BLaER1 (cell line): Measurements from ENCODE around the gene RANBP3L.
"Not testable (repeated sequence)": the region's sequence is repeated elsewhere in the genome, so short reads cannot be mapped to it uniquely, and the experiment has no call there.

Source experiments
- H3K27ac ChIP-seq: shearing (Covaris generic); formaldehyde crosslinking; 2 replicates; pipeline ENCODE4 v1.8.1; 2022
- H3K27me3 ChIP-seq: shearing (Covaris generic); formaldehyde crosslinking; 2 replicates; pipeline ENCODE4 v1.8.1; 2022
- H3K36me3 ChIP-seq: shearing (Covaris generic); formaldehyde crosslinking; 2 replicates; pipeline ENCODE4 v1.8.1; 2022
- H3K4me1 ChIP-seq: shearing (Covaris generic); formaldehyde crosslinking; 2 replicates; pipeline ENCODE4 v1.8.1; 2022
- H3K4me2 ChIP-seq: shearing (Covaris generic); formaldehyde crosslinking; 2 replicates; pipeline ENCODE4 v1.8.1; 2022
- H3K4me3 ChIP-seq: shearing (Covaris generic); formaldehyde crosslinking; 2 replicates; pipeline ENCODE4 v1.8.1; 2022
- H3K9ac ChIP-seq: shearing (Covaris generic); formaldehyde crosslinking; 2 replicates; pipeline ENCODE4 v1.8.1; 2022
- H3K9me3 ChIP-seq: shearing (Covaris generic); formaldehyde crosslinking; 2 replicates; pipeline ENCODE4 v1.8.1; 2022
- H4K20me1 ChIP-seq: shearing (Covaris generic); formaldehyde crosslinking; 2 replicates; pipeline ENCODE4 v1.8.1; 2022
- Cebpa-rat ChIP-seq: shearing (Covaris generic); IDR thresholded peaks from 2 replicates; pipeline ENCODE4 v1.8.1; 2022

RANBP3L gene

GRCh38 chr5:36301858-36302603 lies at the start of gene RANBP3L:
Gene RANBP3L (minus strand): TSS chr5:36301902. CDS start chr5:36301416, 486 bp downstream.
- Histone ChIP-seq H3K36me3 (no peaks in the 10 kb centered on the region), H3K4me1 (peaks cover 26% of the 10 kb centered on the region), H3K9me3 (no peaks in the 10 kb centered on the region), H4K20me1 (no peaks in the 10 kb centered on the region), H3K4me2 (peak within 1 kb of the TSS; percentile 41), H3K4me3 (no peak within 1 kb of the TSS), H3K9ac (no peak within 1 kb of the TSS), H3K27me3 (no peaks in the 10 kb centered on the region), H3K27ac (no peak within 1 kb of the TSS)
- no peak for TF ChIP-seq Cebpa-rat

- Histone ChIP-seq H3K4me2 (no peak overlapping the region), H3K9me3 (no peaks in the 10 kb centered on the region), H3K4me3 (no peak overlapping the region), H3K36me3 (no peaks in the 10 kb centered on the region), H3K27me3 (no peaks in the 10 kb centered on the region), H3K27ac (no peak overlapping the region), H4K20me1 (no peaks in the 10 kb centered on the region), H3K4me1 (no peaks in the 10 kb centered on the region), H3K9ac (no peak overlapping the region)
- no peak for TF ChIP-seq Cebpa-rat
These were observed 45.4 kb upstream of the RANBP3L start for GRCh38 chr5:36346896-36347690.

GRCh38 chr5:36344899-36345298 lies 43.2 kb upstream of the RANBP3L start:
- no peak for TF ChIP-seq Cebpa-rat
- H3K9me3 ChIP-seq = peaks cover 7% of the 10 kb centered on the region
- no peak overlapping the region for H3K27ac ChIP-seq
- no peaks in the 10 kb centered on the region for H3K36me3 ChIP-seq
- no peak overlapping the region for H3K4me2 ChIP-seq
- H3K9ac ChIP-seq = no peak overlapping the region
- no peaks in the 10 kb centered on the region for H4K20me1 ChIP-seq
- H3K4me1 ChIP-seq = no peaks in the 10 kb centered on the region
- no peak overlapping the region for H3K4me3 ChIP-seq
- H3K27me3 ChIP-seq = no peaks in the 10 kb centered on the region

- H3K27ac ChIP-seq, H4K20me1 ChIP-seq, H3K4me2 ChIP-seq, H3K4me3 ChIP-seq, H3K4me1 ChIP-seq, H3K36me3 ChIP-seq, H3K27me3 ChIP-seq, H3K9me3 ChIP-seq, H3K9ac ChIP-seq: not testable (repeated sequence)
These were observed 40.0 kb upstream of the RANBP3L start for GRCh38 chr5:36341720-36342119.

- Histone ChIP-seq H3K9ac (no peak overlapping the region), H3K4me1 (no peaks in the 10 kb centered on the region), H4K20me1 (no peaks in the 10 kb centered on the region), H3K27me3 (no peaks in the 10 kb centered on the region), H3K27ac (no peak overlapping the region), H3K9me3 (peaks cover 23% of the 10 kb centered on the region), H3K4me2 (no peak overlapping the region), H3K36me3 (no peaks in the 10 kb centered on the region), H3K4me3 (no peak overlapping the region)
- no peak for TF ChIP-seq Cebpa-rat
These were observed 35.9 kb upstream of the RANBP3L start for GRCh38 chr5:36337597-36337996.

- H3K27ac ChIP-seq = no peak overlapping the region
- TF ChIP-seq Cebpa-rat = no peak
- no peak overlapping the region for H3K4me2 ChIP-seq
- H3K9me3 ChIP-seq = peaks cover 26% of the 10 kb centered on the region
- no peaks in the 10 kb centered on the region for H4K20me1 ChIP-seq
- no peak overlapping the region for H3K4me3 ChIP-seq
- no peaks in the 10 kb centered on the region for H3K4me1 ChIP-seq
- H3K27me3 ChIP-seq = no peaks in the 10 kb centered on the region
- H3K9ac ChIP-seq = no peak overlapping the region
- H3K36me3 ChIP-seq = no peaks in the 10 kb centered on the region
These were observed 32.6 kb upstream of the RANBP3L start for GRCh38 chr5:36334315-36334714.

GRCh38 chr5:36332720-36333119 lies 31.0 kb upstream of the RANBP3L start:
- H3K9me3 ChIP-seq = peaks cover 32% of the 10 kb centered on the region
- not testable (repeated sequence) for H3K36me3 ChIP-seq, H3K4me2 ChIP-seq, H4K20me1 ChIP-seq, H3K9ac ChIP-seq, H3K4me3 ChIP-seq, H3K27me3 ChIP-seq, H3K27ac ChIP-seq, H3K4me1 ChIP-seq

- TF ChIP-seq Cebpa-rat = no peak
- H3K27me3 ChIP-seq = no peaks in the 10 kb centered on the region
- no peaks in the 10 kb centered on the region for H4K20me1 ChIP-seq
- no peaks in the 10 kb centered on the region for H3K4me1 ChIP-seq
- H3K9me3 ChIP-seq = peaks cover 18% of the 10 kb centered on the region
- no peaks in the 10 kb centered on the region for H3K36me3 ChIP-seq
- H3K4me2 ChIP-seq = no peak overlapping the region
- H3K4me3 ChIP-seq = no peak overlapping the region
- no peak overlapping the region for H3K9ac ChIP-seq
- H3K27ac ChIP-seq = no peak overlapping the region
These were observed 23.5 kb upstream of the RANBP3L start for GRCh38 chr5:36325196-36325595.

GRCh38 chr5:36323926-36324781 lies 22.5 kb upstream of the RANBP3L start:
- TF ChIP-seq Cebpa-rat = no peak
- H3K4me3 ChIP-seq = no peak overlapping the region
- H3K4me1 ChIP-seq = no peaks in the 10 kb centered on the region
- H3K9ac ChIP-seq = no peak overlapping the region
- no peaks in the 10 kb centered on the region for H3K36me3 ChIP-seq
- H3K9me3 ChIP-seq = peaks cover 22% of the 10 kb centered on the region
- no peak overlapping the region for H3K27ac ChIP-seq
- H4K20me1 ChIP-seq = no peaks in the 10 kb centered on the region
- no peaks in the 10 kb centered on the region for H3K27me3 ChIP-seq
- H3K4me2 ChIP-seq = no peak overlapping the region
